ENCODE measurements around the gene LRRC52.

Gene LRRC52

GRCh38 chr1:165508291-165508690 lies 35.5 kb upstream of the LRRC52 start:
- no peak overlapping the region for H3K27ac ChIP-seq (ENCODE audit: low read depth, low read length)
- H3K4me3 ChIP-seq (ENCODE audit: low read depth, low read length), result no peak overlapping the region
- peaks cover 0 to 2% of the 10 kb centered on the region in 2 experiments for H3K36me3 ChIP-seq (ENCODE audit: control insufficient read depth in 1 of 2, insufficient read depth in 2 of 2, low read length in 2 of 2)
- no peak overlapping the region for H3K14ac ChIP-seq (ENCODE audit: low read length)
- no peaks in the 10 kb centered on the region for H3K79me2 ChIP-seq (ENCODE audit: control insufficient read depth, insufficient read depth, low read length, poor library complexity)
- H3K4me2 ChIP-seq (ENCODE audit: low read length), result no peak overlapping the region
- H4K12ac ChIP-seq (ENCODE audit: low read depth, low read length), result no peak overlapping the region
- H2BK12ac ChIP-seq (ENCODE audit: low read length), result no peak overlapping the region
- H3K4ac ChIP-seq (ENCODE audit: low read depth, low read length), result no peak overlapping the region
- no peak overlapping the region for H3K18ac ChIP-seq (ENCODE audit: low read length)
- H3K4me1 ChIP-seq (ENCODE audit: control insufficient read depth in 1 of 2, insufficient read depth in 2 of 2, low read length in 2 of 2), result no peaks in the 10 kb centered on the region
- no peak overlapping the region for H2AK5ac ChIP-seq (ENCODE audit: low read length)
- no peaks in the 10 kb centered on the region for H3K9me3 ChIP-seq (ENCODE audit: insufficient read depth, low read depth, low read length)
- H4K91ac ChIP-seq (ENCODE audit: low read depth, low read length), result no peak overlapping the region
- H3K79me1 ChIP-seq (ENCODE audit: low read length), result no peaks in the 10 kb centered on the region
- DNase-seq, result no peak
- WGBS (ENCODE audit: extremely low coverage, insufficient coverage, insufficient read length), result no CpG with 5 or more reads among the region's 3 CpGs
- no peak overlapping the region for H3K23ac ChIP-seq (ENCODE audit: low read length)
- H2AFZ ChIP-seq (ENCODE audit: insufficient read depth, low read length, poor library complexity), result no peak overlapping the region
- no peak overlapping the region for H3K9ac ChIP-seq (ENCODE audit: low read length)
- no peak overlapping the region for H4K8ac ChIP-seq (ENCODE audit: low read depth, low read length)
- H3K27me3 ChIP-seq (ENCODE audit: insufficient read depth, low read length), result no peaks in the 10 kb centered on the region
- H2BK5ac ChIP-seq (ENCODE audit: low read depth, low read length, poor library complexity), result no peak overlapping the region
- no peak overlapping the region for H2BK120ac ChIP-seq (ENCODE audit: insufficient read depth, low read length, poor library complexity)

- no CpG with 5 or more reads among the region's 6 CpGs for WGBS (ENCODE audit: extremely low coverage, insufficient coverage, insufficient read length)
- Histone ChIP-seq H3K27me3 (ENCODE audit: insufficient read depth, low read length) (no peaks in the 10 kb centered on the region), H3K9ac (ENCODE audit: low read length) (no peak overlapping the region)
These were observed 31.0 kb upstream of the LRRC52 start for GRCh38 chr1:165512816-165513215.

GRCh38 chr1:165516469-165516868 lies 27.3 kb upstream of the LRRC52 start:
- no peak overlapping the region for H4K91ac ChIP-seq (ENCODE audit: low read depth, low read length)
- no peak overlapping the region for H2BK5ac ChIP-seq (ENCODE audit: low read depth, low read length, poor library complexity)
- no peak overlapping the region for H3K9ac ChIP-seq (ENCODE audit: low read length)
- no peaks in the 10 kb centered on the region for H3K79me1 ChIP-seq (ENCODE audit: low read length)
- no peak overlapping the region for H4K12ac ChIP-seq (ENCODE audit: low read depth, low read length)
- no peak for DNase-seq
- no peak overlapping the region for H3K4me2 ChIP-seq (ENCODE audit: low read length)
- H3K23ac ChIP-seq (ENCODE audit: low read length), result no peak overlapping the region
- H3K14ac ChIP-seq (ENCODE audit: low read length), result no peak overlapping the region
- H4K8ac ChIP-seq (ENCODE audit: low read depth, low read length), result no peak overlapping the region
- H2BK120ac ChIP-seq (ENCODE audit: insufficient read depth, low read length, poor library complexity), result no peak overlapping the region
- no CpG with 5 or more reads among the region's 2 CpGs for WGBS (ENCODE audit: extremely low coverage, insufficient coverage, insufficient read length)
- H2AK5ac ChIP-seq (ENCODE audit: low read length), result no peak overlapping the region
- H3K4ac ChIP-seq (ENCODE audit: low read depth, low read length), result no peak overlapping the region
- H3K9me3 ChIP-seq (ENCODE audit: insufficient read depth, low read depth, low read length), result no peaks in the 10 kb centered on the region
- no peak overlapping the region for H3K18ac ChIP-seq (ENCODE audit: low read length)
- H3K4me3 ChIP-seq (ENCODE audit: low read depth, low read length), result no peak overlapping the region
- H2BK12ac ChIP-seq (ENCODE audit: low read length), result no peak overlapping the region
- H3K36me3 ChIP-seq (ENCODE audit: control insufficient read depth in 1 of 2, insufficient read depth in 2 of 2, low read length in 2 of 2), result no peaks in the 10 kb centered on the region
- no peaks in the 10 kb centered on the region for H3K27me3 ChIP-seq (ENCODE audit: insufficient read depth, low read length)
- no peaks in the 10 kb centered on the region for H3K79me2 ChIP-seq (ENCODE audit: control insufficient read depth, insufficient read depth, low read length, poor library complexity)
- no peak overlapping the region for H3K27ac ChIP-seq (ENCODE audit: low read depth, low read length)
- no peaks in the 10 kb centered on the region for H3K4me1 ChIP-seq (ENCODE audit: control insufficient read depth in 1 of 2, insufficient read depth in 2 of 2, low read length in 2 of 2)
- H2AFZ ChIP-seq (ENCODE audit: insufficient read depth, low read length, poor library complexity), result no peak overlapping the region

More at GRCh38 chr1:165512816-165513215, 31.0 kb upstream of the LRRC52 start:
- Histone ChIP-seq H2BK5ac (ENCODE audit: low read depth, low read length, poor library complexity) (no peak overlapping the region), H2BK12ac (ENCODE audit: low read length) (no peak overlapping the region), H3K23ac (ENCODE audit: low read length) (no peak overlapping the region), H3K4me1 (ENCODE audit: control insufficient read depth in 1 of 2, insufficient read depth in 2 of 2, low read length in 2 of 2) (no peaks in the 10 kb centered on the region), H4K91ac (ENCODE audit: low read depth, low read length) (no peak overlapping the region), H4K8ac (ENCODE audit: low read depth, low read length) (no peak overlapping the region), H2AFZ (ENCODE audit: insufficient read depth, low read length, poor library complexity) (no peak overlapping the region), H3K4ac (ENCODE audit: low read depth, low read length) (no peak overlapping the region), H3K79me2 (ENCODE audit: control insufficient read depth, insufficient read depth, low read length, poor library complexity) (no peaks in the 10 kb centered on the region), H3K14ac (ENCODE audit: low read length) (no peak overlapping the region), H3K9me3 (ENCODE audit: insufficient read depth, low read depth, low read length) (no peaks in the 10 kb centered on the region), H3K79me1 (ENCODE audit: low read length) (no peaks in the 10 kb centered on the region), H3K4me2 (ENCODE audit: low read length) (no peak overlapping the region), H3K4me3 (ENCODE audit: low read depth, low read length) (no peak overlapping the region), H2BK120ac (ENCODE audit: insufficient read depth, low read length, poor library complexity) (no peak overlapping the region), H2AK5ac (ENCODE audit: low read length) (no peak overlapping the region), H3K27ac (ENCODE audit: low read depth, low read length) (no peak overlapping the region), H4K12ac (ENCODE audit: low read depth, low read length) (no peak overlapping the region), H3K36me3 (ENCODE audit: control insufficient read depth in 1 of 2, insufficient read depth in 2 of 2, low read length in 2 of 2) (no peaks in the 10 kb centered on the region), H3K18ac (ENCODE audit: low read length) (no peak overlapping the region)
- DNase-seq, result no peak

GRCh38 chr1:165520646-165521045 lies 23.2 kb upstream of the LRRC52 start:
- DNase-seq, result no peak
- Histone ChIP-seq H3K18ac (ENCODE audit: low read length) (no peak overlapping the region), H4K8ac (ENCODE audit: low read depth, low read length) (no peak overlapping the region), H3K79me2 (ENCODE audit: control insufficient read depth, insufficient read depth, low read length, poor library complexity) (no peaks in the 10 kb centered on the region), H2BK120ac (ENCODE audit: insufficient read depth, low read length, poor library complexity) (no peak overlapping the region), H3K9ac (ENCODE audit: low read length) (no peak overlapping the region), H3K27ac (ENCODE audit: low read depth, low read length) (no peak overlapping the region), H4K91ac (ENCODE audit: low read depth, low read length) (no peak overlapping the region), H3K23ac (ENCODE audit: low read length) (no peak overlapping the region), H2AK5ac (ENCODE audit: low read length) (no peak overlapping the region), H4K12ac (ENCODE audit: low read depth, low read length) (no peak overlapping the region), H3K4me2 (ENCODE audit: low read length) (no peak overlapping the region), H3K9me3 (ENCODE audit: insufficient read depth, low read depth, low read length) (peaks cover 1% of the 10 kb centered on the region), H3K27me3 (ENCODE audit: insufficient read depth, low read length) (no peaks in the 10 kb centered on the region), H3K4me1 (ENCODE audit: control insufficient read depth in 1 of 2, insufficient read depth in 2 of 2, low read length in 2 of 2) (no peaks in the 10 kb centered on the region), H2BK5ac (ENCODE audit: low read depth, low read length, poor library complexity) (no peak overlapping the region), H3K79me1 (ENCODE audit: low read length) (no peaks in the 10 kb centered on the region), H3K4ac (ENCODE audit: low read depth, low read length) (no peak overlapping the region), H3K36me3 (ENCODE audit: control insufficient read depth in 1 of 2, insufficient read depth in 2 of 2, low read length in 2 of 2) (no peaks in the 10 kb centered on the region), H2BK12ac (ENCODE audit: low read length) (no peak overlapping the region), H3K14ac (ENCODE audit: low read length) (no peak overlapping the region), H3K4me3 (ENCODE audit: low read depth, low read length) (no peak overlapping the region), H2AFZ (ENCODE audit: insufficient read depth, low read length, poor library complexity) (no peak overlapping the region)
- no CpG with 5 or more reads among the region's 4 CpGs for WGBS (ENCODE audit: extremely low coverage, insufficient coverage, insufficient read length)
